Measurements from ENCODE around the gene GOLGA6L10. TPM values are rescaled to one million over a fixed set of nuclear protein-coding genes. Genes with fewer than 3 reads are reported as not detected.
"Not testable (repeated sequence)": the region's sequence is repeated elsewhere in the genome, so short reads cannot be mapped to it uniquely, and the experiment has no call there.

GOLGA6L10 gene
- total and polyA plus RNA-seq, 2 experiments from 2014 or later, result 0.12 to 0.24 TPM

DNA sequence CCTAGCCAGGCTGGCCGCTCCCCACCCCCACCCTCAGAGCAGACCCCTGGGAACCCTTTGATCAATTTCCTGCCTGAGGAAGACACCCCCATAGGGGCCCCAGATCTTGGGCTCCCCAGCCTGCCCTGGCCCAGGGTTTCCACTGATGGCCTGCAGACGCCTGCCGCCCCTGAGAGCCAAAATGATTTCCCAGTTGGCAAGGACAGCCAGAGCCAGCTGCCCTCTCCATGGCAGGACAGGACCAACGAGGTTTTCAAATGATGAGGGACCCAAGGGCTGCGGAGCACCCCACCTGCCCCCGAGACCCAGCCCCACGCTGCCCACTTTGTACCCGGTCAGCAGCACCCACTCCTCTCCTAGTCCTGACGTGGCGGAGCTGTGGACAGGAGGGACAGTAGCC is 21.9 kb downstream of the GOLGA6L10 start:
- DNase-seq (ENCODE audit: low read depth in 1 of 2, low spot score in 1 of 2); H3K36me3 ChIP-seq; H3K27me3 ChIP-seq; H3K4me1 ChIP-seq (ENCODE audit: low read depth); H3K27ac ChIP-seq; H3K4me3 ChIP-seq; H3K9me3 ChIP-seq (ENCODE audit: low read depth): not testable (repeated sequence)

- not testable (repeated sequence) for H3K4me1 ChIP-seq (ENCODE audit: low read depth); H3K9me3 ChIP-seq (ENCODE audit: low read depth); H3K27me3 ChIP-seq; H3K36me3 ChIP-seq; DNase-seq (ENCODE audit: low read depth in 1 of 2, low spot score in 1 of 2); H3K27ac ChIP-seq; H3K4me3 ChIP-seq
These were observed 22.4 kb downstream of the GOLGA6L10 start for GRCh38 chr15:82326896-82327295.

- H3K9me3 ChIP-seq (ENCODE audit: low read depth); H3K4me3 ChIP-seq; H3K4me1 ChIP-seq (ENCODE audit: low read depth); DNase-seq (ENCODE audit: low read depth in 1 of 2, low spot score in 1 of 2); H3K27me3 ChIP-seq; H3K27ac ChIP-seq; H3K36me3 ChIP-seq: not testable (repeated sequence)
These were observed 23.6 kb downstream of the GOLGA6L10 start for GRCh38 chr15:82325646-82326045.

DNA sequence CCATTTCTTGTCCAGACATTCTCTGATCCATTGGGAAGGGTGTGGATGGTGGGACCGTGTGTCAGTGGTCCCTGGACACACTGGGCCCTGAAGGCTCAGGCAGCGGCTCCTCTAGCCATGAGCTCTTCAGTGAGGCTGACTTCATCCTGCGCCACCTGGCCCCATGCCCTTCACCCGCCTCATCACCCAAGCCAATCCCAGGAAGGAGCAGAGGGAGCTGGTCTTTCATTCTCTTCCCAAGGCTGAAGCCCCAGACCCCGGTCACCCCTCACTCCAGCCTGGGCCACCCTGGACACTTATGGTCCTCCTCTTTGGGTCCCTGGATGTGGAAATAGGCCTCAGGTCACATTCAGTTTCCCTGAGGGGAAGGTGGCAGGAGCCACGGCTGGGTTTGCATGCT is 24.4 kb downstream of the GOLGA6L10 start:
- DNase-seq (ENCODE audit: low read depth in 1 of 2, low spot score in 1 of 2); H3K27me3 ChIP-seq: not testable (repeated sequence)

GRCh38 chr15:82322488-82322887 is 26.8 kb downstream of the GOLGA6L10 start:
- not testable (repeated sequence) for DNase-seq (ENCODE audit: low read depth in 1 of 2, low spot score in 1 of 2); H3K27ac ChIP-seq; H3K4me1 ChIP-seq (ENCODE audit: low read depth); H3K36me3 ChIP-seq; H3K4me3 ChIP-seq; H3K9me3 ChIP-seq (ENCODE audit: low read depth); H3K27me3 ChIP-seq

More for the DNA sequence above, 24.4 kb downstream of the GOLGA6L10 start:
- not testable (repeated sequence) for H3K9me3 ChIP-seq (ENCODE audit: low read depth); H3K4me3 ChIP-seq; H3K36me3 ChIP-seq; H3K27ac ChIP-seq; H3K4me1 ChIP-seq (ENCODE audit: low read depth)

DNA sequence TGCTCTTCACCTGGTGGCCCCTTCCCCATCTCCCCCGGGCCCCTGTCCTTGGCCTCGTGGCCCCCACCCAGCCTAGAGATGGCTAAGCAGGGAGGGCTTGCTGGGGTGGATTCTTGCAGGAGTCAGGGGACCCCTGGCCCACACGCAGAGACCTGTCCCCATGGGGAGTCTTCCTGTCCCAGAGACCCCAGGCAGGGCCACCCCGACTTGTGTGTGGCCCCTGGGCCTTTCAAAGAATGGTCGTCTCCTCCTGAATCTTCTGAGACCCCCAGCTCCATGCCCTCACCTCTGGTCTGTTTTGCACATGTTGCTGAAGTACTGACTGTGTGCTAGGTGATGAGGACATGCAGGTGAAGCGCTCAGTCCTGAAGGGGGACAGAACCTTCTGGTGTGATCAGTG is 28.4 kb downstream of the GOLGA6L10 start:
- H3K4me1 ChIP-seq (ENCODE audit: low read depth); H3K27ac ChIP-seq; H3K27me3 ChIP-seq; H3K4me3 ChIP-seq; DNase-seq (ENCODE audit: low read depth in 1 of 2, low spot score in 1 of 2); H3K9me3 ChIP-seq (ENCODE audit: low read depth); H3K36me3 ChIP-seq: not testable (repeated sequence)

GRCh38 chr15:82319522-82320278 is 29.6 kb downstream of the GOLGA6L10 start:
- H3K9me3 ChIP-seq (ENCODE audit: low read depth); H3K36me3 ChIP-seq; H3K27me3 ChIP-seq; H3K27ac ChIP-seq; H3K4me1 ChIP-seq (ENCODE audit: low read depth); H3K4me3 ChIP-seq; DNase-seq (ENCODE audit: low read depth in 1 of 2, low spot score in 1 of 2): not testable (repeated sequence)

DNA sequence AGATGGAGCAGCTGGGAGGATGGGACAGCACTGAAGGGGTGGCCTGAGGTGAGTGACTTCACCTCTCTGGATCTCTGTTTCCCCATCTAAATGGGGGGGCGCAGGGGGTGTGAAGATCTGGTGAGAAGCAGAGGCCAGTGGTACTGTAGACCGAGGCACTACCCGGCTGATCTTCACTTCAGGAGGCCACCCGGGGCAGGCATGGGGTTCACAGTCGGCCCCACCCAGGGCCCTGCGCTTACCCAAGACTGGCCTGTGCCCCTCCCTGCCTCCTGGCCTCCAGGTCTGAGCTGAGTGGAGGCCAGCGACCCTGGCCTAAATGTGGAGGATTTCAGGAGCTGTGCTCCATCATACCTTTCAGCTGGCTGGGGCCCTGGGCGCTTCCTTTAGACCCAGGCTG is 31.0 kb downstream of the GOLGA6L10 start:
- not testable (repeated sequence) for H3K4me1 ChIP-seq (ENCODE audit: low read depth); H3K9me3 ChIP-seq (ENCODE audit: low read depth); H3K27me3 ChIP-seq; H3K27ac ChIP-seq; H3K4me3 ChIP-seq; DNase-seq (ENCODE audit: low read depth in 1 of 2, low spot score in 1 of 2); H3K36me3 ChIP-seq

GRCh38 chr15:82317516-82317915 is 31.8 kb downstream of the GOLGA6L10 start:
- H3K4me1 ChIP-seq (ENCODE audit: low read depth); DNase-seq (ENCODE audit: low read depth in 1 of 2, low spot score in 1 of 2); H3K9me3 ChIP-seq (ENCODE audit: low read depth); H3K27me3 ChIP-seq; H3K4me3 ChIP-seq; H3K27ac ChIP-seq; H3K36me3 ChIP-seq: not testable (repeated sequence)

- no peak for DNase-seq (ENCODE audit: low read depth in 1 of 2, low spot score in 1 of 2)
- Histone ChIP-seq H3K27ac (no peak overlapping the region), H3K4me1 (ENCODE audit: low read depth) (no peaks in the 10 kb centered on the region), H3K27me3 (no peaks in the 10 kb centered on the region), H3K9me3 (ENCODE audit: low read depth) (no peaks in the 10 kb centered on the region), H3K4me3 (no peak overlapping the region), H3K36me3 (no peaks in the 10 kb centered on the region)
- TF ChIP-seq CTCF (IDR thresholded peaks at IDR 0.05; ENCODE audit: low read depth, low read length), result no peak
These were observed 32.2 kb downstream of the GOLGA6L10 start for GRCh38 chr15:82317091-82317489.

DNA sequence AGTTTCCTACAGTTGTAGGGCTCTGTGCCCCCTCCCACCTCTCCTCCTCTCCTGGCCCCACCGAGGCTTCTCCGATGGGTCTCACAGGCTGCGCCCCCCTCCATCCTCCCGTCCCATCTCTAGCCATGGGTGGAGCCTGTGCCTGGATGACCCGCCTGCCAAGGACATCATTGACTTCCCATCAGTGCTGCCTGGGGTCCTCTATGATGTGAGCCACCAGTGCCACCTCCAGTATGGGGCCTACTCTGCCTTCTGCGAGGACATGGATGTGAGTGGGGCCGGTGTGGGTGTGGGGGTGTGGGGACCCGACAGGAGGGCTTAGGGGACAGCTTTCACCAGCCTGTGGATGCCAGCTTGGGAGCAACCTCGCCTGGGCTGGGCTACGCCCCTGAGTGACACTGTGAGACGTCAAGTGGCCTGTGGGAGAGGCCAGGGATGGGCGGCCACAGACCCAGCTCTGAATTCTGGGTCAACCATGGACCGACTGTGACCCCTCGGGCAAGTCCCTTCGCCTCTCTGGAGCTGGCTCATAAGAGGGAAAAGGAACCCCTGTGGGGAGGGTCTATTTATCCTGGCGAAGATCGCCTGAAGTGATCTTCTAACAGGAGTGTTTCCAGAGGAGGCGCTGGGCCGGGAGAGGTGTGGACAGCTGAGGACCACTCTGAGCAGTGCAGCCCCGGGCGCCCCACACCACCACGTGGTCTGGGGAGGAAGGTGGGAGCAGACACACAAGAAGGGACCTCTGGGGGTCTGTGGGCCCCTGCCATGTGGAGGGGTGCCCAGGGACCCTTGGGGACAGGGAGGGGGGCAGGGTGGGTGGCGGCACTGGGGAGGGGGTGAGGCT is 32.8 kb downstream of the GOLGA6L10 start:
- not testable (repeated sequence) for DNase-seq (ENCODE audit: low read depth in 1 of 2, low spot score in 1 of 2); H3K9me3 ChIP-seq (ENCODE audit: low read depth); H3K36me3 ChIP-seq; H3K4me1 ChIP-seq (ENCODE audit: low read depth); H3K4me3 ChIP-seq; H3K27me3 ChIP-seq; H3K27ac ChIP-seq
